Right lobe of liver (tissue), 6 donors: ENCODE data around the gene PDIA2. TPM values are rescaled to one million over a fixed set of nuclear protein-coding genes. Genes with fewer than 3 reads are reported as not detected.

Experiments
- ATAC-seq, 4 donors: fragments of 200-7000 bp; cut with Tn5 transposase; one replicate each; pipeline ENCODE4 v1.9.1; 2020; ENCODE audit warnings: mild to moderate bottlenecking in 4 of 4, moderate library complexity in 4 of 4
- DNase-seq, 3 donors: peaks; one replicate each; pipeline ENCODE4 v3.0.0-alpha.2; 2020
- H3K27ac ChIP-seq, 3 donors: fragments of 200-600 bp; one replicate each; pipeline ENCODE4 v1.8.0; 2022
- H3K27me3 ChIP-seq, 2 donors: fragments of 200-600 bp; one replicate each; pipeline ENCODE4 v1.8.0; 2022
- H3K36me3 ChIP-seq, 4 donors: fragments of 200-600 bp; sonication (generic) in 1 of 4; one replicate each; pipeline versions ENCODE4 v1.5.1 to v1.8.0; 2017 to 2022; ENCODE audit warnings: control low read depth in 1 of 4
- H3K4me1 ChIP-seq, 4 donors: fragments of 200-600 bp; sonication (generic) in 1 of 4; one replicate each; pipeline versions ENCODE4 v1.5.1 to v1.8.0; 2017 to 2022; ENCODE audit warnings: control low read depth in 1 of 4
- H3K4me3 ChIP-seq, 3 donors: fragments of 200-600 bp; one replicate each; pipeline ENCODE4 v1.8.0; 2022
- H3K9me3 ChIP-seq, 4 donors: fragments of 200-600 bp; sonication (generic) in 1 of 4; one replicate each; pipeline versions ENCODE4 v1.5.1 to v1.8.0; 2017 to 2022; ENCODE audit warnings: control low read depth in 1 of 4
- CTCF ChIP-seq, 4 donors: fragments of 200-600 bp in 3 of 4; fragments of 450-650 bp in 1 of 4; IDR thresholded peaks; one replicate each; pipeline versions ENCODE4 v1.5.1 to v1.8.0; 2016 to 2022; ENCODE audit warnings: antibody characterized with exemption in 4 of 4, mild to moderate bottlenecking in 2 of 4
- POLR2A ChIP-seq: fragments of 450-650 bp; IDR thresholded peaks from one replicate; pipeline ENCODE4 v1.6.1; 2017; ENCODE audit warnings: antibody characterized with exemption, mild to moderate bottlenecking
- WGBS: methylation state at CpG from one replicate; pipeline ENCODE4 v1.1.6; 2018; ENCODE audit warnings: low coverage, low lambda C conversion rate; ENCODE audit not compliant: insufficient coverage; ENCODE audit errors: missing lambda C conversion rate; 5-methylcytosine and 5-hydroxymethylcytosine counted together
- intact Hi-C, 2 donors: fragments of 100-400 bp; cut with DNase I; formaldehyde crosslinking; loops; one replicate each; pipeline versions ENCODE4 v1.11.2 to v1.14.1; 2022
- total RNA-seq, 6 experiments: library from RNA; depleted of rRNA in 2 of 6; stranded (reverse); fragments of >200 nt in 2 of 6; fragmentation: NEBNext Ultra II Directional in 3 of 6; extraction: Animal tissue kit (Norgen Biotek cat#: 25700) in 3 of 6; gene quantifications; one replicate each; pipeline versions ENCODE4 v1.1.0 to v1.2.4, GENCODE V29; 2016 to 2023
- donor health status: DM: no; HTN: yes; CAD: no.
- donor health status: DM: no; HTN: no; CAD: no.
- donor health status: DM: no; HTN: no; CAD: no.
- donor health status: DM: no; HTN: yes; CAD: no.
- donor health status: DM: no; HTN: yes; CAD: no.

PDIA2 gene
- total RNA-seq, 6 experiments from 2014 or later, result not detected

GRCh38 chr16:273547-274421 is 9.2 kb upstream of the PDIA2 start:
- H3K27me3 ChIP-seq, result peaks cover 0 to 4% of the 10 kb centered on the region in 2 donors
- no peak for TF ChIP-seq CTCF (IDR thresholded peaks at IDR 0.05)
- no peak for TF ChIP-seq POLR2A
- no peak overlapping the region for H3K4me3 ChIP-seq
- 40% methylated on average over 2 of the region's 30 CpGs for WGBS
- H3K36me3 ChIP-seq, result no peaks in the 10 kb centered on the region
- H3K9me3 ChIP-seq, result no peaks in the 10 kb centered on the region
- no peak overlapping the region for H3K27ac ChIP-seq
- H3K4me1 ChIP-seq, result peaks cover 0 to 5% (median 0%) of the 10 kb centered on the region in 4 donors
- intact Hi-C loops, result no loop called here
- no peak for DNase-seq
- ATAC-seq, result no peak

GRCh38 chr16:275041-275641 is 7.8 kb upstream of the PDIA2 start:
- TF ChIP-seq POLR2A (no peak), CTCF (IDR thresholded peaks at IDR 0.05) (no peak)
- H3K36me3 ChIP-seq, result no peaks in the 10 kb centered on the region
- no peaks in the 10 kb centered on the region for H3K9me3 ChIP-seq
- H3K4me1 ChIP-seq, result peaks cover 0 to 5% (median 0%) of the 10 kb centered on the region in 4 donors
- no peak overlapping the region for H3K27ac ChIP-seq
- peak overlapping the region in 1 of 3 donors; percentile 26 for H3K4me3 ChIP-seq
- DNase-seq (peak in 1 of 3 donors; percentile 16), ATAC-seq (peak in 1 of 4 donors; percentile 22)
- 0% methylated on average over 5 of the region's 58 CpGs for WGBS
- peaks cover 0 to 12% of the 10 kb centered on the region in 2 donors for H3K27me3 ChIP-seq
- intact Hi-C loops, result no loop called here

- ATAC-seq (no peak), DNase-seq (no peak)
- WGBS, result 12% methylated on average over 11 of the region's 56 CpGs
- H3K36me3 ChIP-seq, result no peaks in the 10 kb centered on the region
- H3K27me3 ChIP-seq, result peaks cover 0 to 14% of the 10 kb centered on the region in 2 donors
- H3K4me1 ChIP-seq, result peaks cover 0 to 5% (median 0%) of the 10 kb centered on the region in 4 donors
- H3K27ac ChIP-seq, result no peak within 1 kb of the TSS
- intact Hi-C loops, result no loop called here
- peak within 1 kb of the TSS in 1 of 3 donors; percentile 26 for H3K4me3 ChIP-seq
- TF ChIP-seq POLR2A, result no peak
- TF ChIP-seq CTCF (IDR thresholded peaks at IDR 0.05), result no peak
- no peaks in the 10 kb centered on the region for H3K9me3 ChIP-seq
Observed at GRCh38 chr16:275786-276232, 7.2 kb upstream of the PDIA2 start, which contains the start of gene RGS11. TSS of gene RGS11 (minus strand) at chr16:275944. CDS start at chr16:275911, 33 bp downstream.

GRCh38 chr16:276426-277077 is 6.4 kb upstream of the PDIA2 start:
- H3K4me1 ChIP-seq, result peaks cover 0 to 5% (median 0%) of the 10 kb centered on the region in 4 donors
- H3K27ac ChIP-seq, result no peak overlapping the region

More at GRCh38 chr16:276426-277077, 6.4 kb upstream of the PDIA2 start:
- WGBS, result 67% methylated on average over 1 of the region's 20 CpGs
- no peaks in the 10 kb centered on the region for H3K36me3 ChIP-seq
- H3K4me3 ChIP-seq, result no peak overlapping the region
- peak in 1 of 3 donors; percentile 22 for DNase-seq
- intact Hi-C loops, result no loop called here
- no peaks in the 10 kb centered on the region for H3K9me3 ChIP-seq
- peaks cover 0 to 21% of the 10 kb centered on the region in 2 donors for H3K27me3 ChIP-seq
- peak in 3 of 4 donors; percentile 30 to 39 (median 37) for ATAC-seq
- no peak for TF ChIP-seq CTCF (IDR thresholded peaks at IDR 0.05)
- TF ChIP-seq POLR2A, result no peak
